HG03064 (cell line): ENCODE data around the gene CCL25.

Source experiments
- ATAC-seq: cut with Tn5 transposase; IDR thresholded peaks from one replicate; pipeline ENCODE4 v1.9.1; 2021; ENCODE audit warnings: low read depth; ENCODE audit not compliant: unreplicated experiment

The CCL25 gene

GRCh38 chr19:8109455-8109854 is 56.9 kb downstream of the CCL25 start:
- no peak for ATAC-seq

GRCh38 chr19:8109890-8110662 is 57.5 kb downstream of the CCL25 start:
- no peak for ATAC-seq

DNA sequence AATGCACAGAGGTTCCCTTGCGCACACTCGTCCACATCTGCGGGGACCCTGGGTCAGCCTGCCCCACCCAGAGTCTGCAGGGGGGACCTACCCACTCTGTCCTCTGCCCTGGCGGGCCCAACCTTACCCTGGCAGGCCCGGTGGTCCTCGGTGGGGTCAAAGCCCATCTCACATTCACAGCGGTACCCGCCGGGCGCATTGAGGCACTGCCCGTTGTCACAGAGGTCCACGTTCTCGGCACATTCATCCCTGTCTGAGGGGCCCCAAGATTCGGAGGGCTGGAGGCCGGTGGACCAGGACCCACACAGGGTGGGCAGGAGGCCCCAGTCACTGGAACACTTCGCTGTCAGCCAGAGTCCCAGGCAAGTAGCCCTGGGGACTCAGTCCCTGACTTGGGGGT is 58.4 kb downstream of the CCL25 start:
- ATAC-seq = no peak

DNA sequence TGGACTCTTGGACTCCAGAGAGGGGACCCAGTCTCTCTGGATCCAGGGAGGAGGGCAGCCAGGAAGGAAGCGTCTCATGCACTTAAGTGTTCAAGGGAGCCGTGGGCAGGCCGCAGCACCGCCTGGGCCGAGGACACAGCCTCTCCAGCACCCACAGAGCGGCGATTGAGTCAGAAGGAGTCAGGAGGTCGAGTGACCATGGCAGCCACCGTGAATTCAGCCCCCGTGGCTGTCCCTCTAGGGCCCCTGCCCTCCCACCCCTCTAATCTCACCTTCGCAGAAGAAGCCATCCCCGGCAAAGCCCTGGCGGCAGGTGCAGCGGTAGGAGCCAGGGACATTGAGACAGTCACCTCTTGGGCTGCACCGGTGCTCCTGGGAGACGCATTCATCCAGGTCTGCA is 58.8 kb downstream of the CCL25 start:
- ATAC-seq = no peak
